HepG2 (cell line): ENCODE data around the gene ALDOA. TPM values are rescaled to one million over a fixed set of nuclear protein-coding genes. Genes with fewer than 3 reads are reported as not detected.

Source experiments
- AGO2 ChIP-seq: fragments of 200-400 bp; formaldehyde crosslinking; optimal IDR thresholded peaks from 2 replicates; pipeline ENCODE3; 2017; ENCODE audit warnings: mild to moderate bottlenecking, low read depth, low read length, moderate library complexity
- ATAD3A ChIP-seq: sonication (generic); formaldehyde crosslinking; IDR thresholded peaks from 2 replicates; pipeline ENCODE4 v1.4.0; 2020; ENCODE audit warnings: missing genetic modification reagents
- CERS6 ChIP-seq: sonication (generic); formaldehyde crosslinking; IDR thresholded peaks from 2 replicates; pipeline ENCODE4 v1.5.0; 2020; ENCODE audit warnings: missing genetic modification reagents
- CSRNP2 ChIP-seq: sonication (generic); formaldehyde crosslinking; conservative IDR thresholded peaks from 2 replicates; pipeline ENCODE4 v1.8.0; 2022; ENCODE audit warnings: low read depth, missing genetic modification reagents
- ETV6 ChIP-seq: sonication (generic); formaldehyde crosslinking; conservative IDR thresholded peaks from 2 replicates; pipeline ENCODE4 v1.4.0; 2020; ENCODE audit warnings: missing genetic modification reagents
- GPN1 ChIP-seq: sonication (generic); formaldehyde crosslinking; IDR thresholded peaks from 2 replicates; pipeline ENCODE4 v1.5.1; 2020; ENCODE audit warnings: missing genetic modification reagents, borderline replicate concordance
- KAT7 ChIP-seq: IDR thresholded peaks from 2 replicates; pipeline ENCODE4 v1.6.1; 2018; ENCODE audit warnings: borderline replicate concordance, missing compliant biosample characterization
- MATR3 ChIP-seq: sonication (generic); formaldehyde crosslinking; IDR thresholded peaks from 2 replicates; pipeline ENCODE4 v1.4.0; 2020; ENCODE audit warnings: missing genetic modification reagents
- MLLT10 ChIP-seq: sonication (generic); formaldehyde crosslinking; IDR thresholded peaks from 2 replicates; pipeline ENCODE4 v1.4.0; 2020; ENCODE audit warnings: missing genetic modification reagents
- NCOA1 ChIP-seq: sonication (generic); formaldehyde crosslinking; IDR thresholded peaks from 2 replicates; pipeline ENCODE4 v1.9.0; 2021; ENCODE audit warnings: missing genetic modification reagents
- NCOA2 ChIP-seq: sonication (generic); formaldehyde crosslinking; IDR thresholded peaks from 2 replicates; pipeline ENCODE4 v1.8.0; 2022; ENCODE audit warnings: inconsistent platforms
- RFXANK ChIP-seq: IDR thresholded peaks from 2 replicates; pipeline ENCODE4 v1.6.1; 2016
- SAFB2 ChIP-seq: sonication (generic); formaldehyde crosslinking; IDR thresholded peaks from 2 replicates; pipeline ENCODE4 v1.5.1; 2020; ENCODE audit warnings: missing genetic modification reagents, low read depth, mild to moderate bottlenecking, borderline replicate concordance
- SCMH1 ChIP-seq: sonication (generic); formaldehyde crosslinking; IDR thresholded peaks from 2 replicates; pipeline ENCODE4 v1.9.0; 2021; ENCODE audit warnings: missing genetic modification reagents, mild to moderate bottlenecking, borderline replicate concordance
- SIN3B ChIP-seq: fragments of 150-350 bp; IDR thresholded peaks from 2 replicates; pipeline ENCODE4 v1.6.1; 2014; ENCODE audit warnings: low read length
- SMAD9 ChIP-seq: sonication (generic); formaldehyde crosslinking; IDR thresholded peaks from 2 replicates; pipeline ENCODE4 v1.5.1; 2020; ENCODE audit warnings: mild to moderate bottlenecking, missing genetic modification reagents
- TAF1 ChIP-seq: sonication (generic); formaldehyde crosslinking; IDR thresholded peaks from 2 replicates; pipeline ENCODE4 v1.4.0; 2020; ENCODE audit warnings: missing genetic modification reagents
- ZKSCAN8 ChIP-seq: IDR thresholded peaks from 2 replicates; pipeline ENCODE4 v1.6.1; 2016; ENCODE audit warnings: borderline replicate concordance, missing genetic modification reagents, missing compliant biosample characterization
- ZNF10 ChIP-seq: sonication (generic); formaldehyde crosslinking; IDR thresholded peaks from 2 replicates; pipeline ENCODE4 v1.4.0; 2020; ENCODE audit warnings: mild to moderate bottlenecking, low read depth, missing genetic modification reagents, borderline replicate concordance
- ZNF124 ChIP-seq: sonication (generic); formaldehyde crosslinking; IDR thresholded peaks from 2 replicates; pipeline ENCODE4 v1.4.0; 2020; ENCODE audit warnings: missing genetic modification reagents
- ZNF20 ChIP-seq: sonication (generic); formaldehyde crosslinking; IDR thresholded peaks from 2 replicates; pipeline ENCODE4 v1.4.0; 2020; ENCODE audit warnings: mild to moderate bottlenecking, moderate library complexity, missing genetic modification reagents
- ZNF230 ChIP-seq: sonication (generic); formaldehyde crosslinking; IDR thresholded peaks from 2 replicates; pipeline ENCODE4 v1.4.0; 2020; ENCODE audit warnings: mild to moderate bottlenecking, missing genetic modification reagents
- ZNF326 ChIP-seq: sonication (generic); formaldehyde crosslinking; IDR thresholded peaks from 2 replicates; pipeline ENCODE4 v1.4.0; 2020; ENCODE audit warnings: missing genetic modification reagents, borderline replicate concordance
- ZNF343 ChIP-seq: sonication (generic); formaldehyde crosslinking; IDR thresholded peaks from 2 replicates; pipeline ENCODE4 v1.4.0; 2020; ENCODE audit warnings: mild to moderate bottlenecking, missing genetic modification reagents
- ZNF710 ChIP-seq: sonication (generic); formaldehyde crosslinking; IDR thresholded peaks from 2 replicates; pipeline ENCODE4 v1.5.0; 2020; ENCODE audit warnings: mild to moderate bottlenecking, missing genetic modification reagents, borderline replicate concordance
- ZSCAN12 ChIP-seq: sonication (generic); formaldehyde crosslinking; IDR thresholded peaks from 2 replicates; pipeline ENCODE4 v1.9.0; 2021; ENCODE audit warnings: mild to moderate bottlenecking, missing genetic modification reagents
- polyA plus RNA-seq, 8 experiments: library from polyadenylated mRNA; depleted of rRNA in 3 of 8; stranded (reverse) in 7 of 8; unstranded in 1 of 8; fragments of >200 nt; fragmentation: Illumina TruSeq in 4 of 8; extraction: Trizol in 4 of 8; gene quantifications; 2 replicates each; pipeline versions ENCODE4 v1.2.1 to v1.2.3, GENCODE V29; 2011 to 2016; ENCODE audit warnings: low read depth in 4 of 8, missing spikeins in 1 of 8, mixed read lengths in 1 of 8; ENCODE audit not compliant: insufficient read depth in 1 of 8
- total RNA-seq, 5 experiments: library from RNA; depleted of rRNA; stranded (reverse); fragments of >200 nt; fragmentation: Illumina TruSeq; extraction: Trizol; gene quantifications; 2 replicates each; pipeline ENCODE4 v1.2.3, GENCODE V29; 2016; ENCODE audit warnings: low read depth in 1 of 5
- TF ChIP-seq, protein P1 (sequence below): fragments of 450-650 bp; IDR thresholded peaks from 2 replicates; pipeline ENCODE4 v1.6.1; 2017

Gene ALDOA
- total and polyA plus RNA-seq, 2 of the 13 experiments (the other 11 are each of a cell fraction or from before 2014, with no cell fraction given), result 925 to 1,884 TPM

DNA sequence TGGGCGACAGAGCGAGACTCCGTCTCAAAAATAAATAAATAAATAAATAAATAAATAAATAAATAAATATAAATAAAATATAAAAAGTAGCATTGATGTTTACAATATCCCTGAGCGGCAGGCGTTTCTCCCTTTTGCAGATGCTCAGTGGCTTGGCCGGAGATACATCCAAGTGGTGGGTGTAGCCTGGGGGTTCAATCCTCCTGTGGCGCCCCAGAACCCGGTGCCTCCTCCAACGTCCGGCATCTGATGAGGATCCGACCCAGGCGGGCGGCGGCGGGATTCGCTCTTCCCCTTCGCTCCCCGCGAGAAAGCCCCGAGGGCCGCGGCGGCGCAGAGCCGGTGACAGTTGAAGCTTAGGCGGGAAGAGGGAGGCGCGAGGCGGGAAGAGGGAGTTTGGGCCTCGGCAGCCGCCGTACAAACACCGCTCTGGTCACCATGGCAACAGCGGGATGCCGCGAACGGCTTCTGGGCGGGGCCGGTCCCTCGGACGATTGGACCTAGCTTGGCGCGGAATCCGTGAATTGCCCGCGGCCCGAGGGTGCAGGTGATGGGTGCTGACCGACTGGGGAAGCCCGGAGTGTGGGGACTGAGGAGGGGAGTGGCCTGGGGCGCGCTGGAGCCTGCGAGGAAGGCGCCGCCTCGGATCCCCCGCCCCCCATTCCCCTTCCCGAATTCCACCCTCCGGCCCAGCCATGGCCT is 12.7 kb upstream of the ALDOA start (continued):
- TF ChIP-seq SAFB2 (CRISPR knock-in tag), result 0 out of 2 replicates have a peak, but pooled peaks have one; percentile 40
- peak; percentile 70; the same call in 1 of the 2 replicates for TF ChIP-seq ZKSCAN8
- TF ChIP-seq RFXANK (CRISPR knock-in tag), result peak; percentile 80; the same call in 1 of the 2 replicates
- TF ChIP-seq SIN3B, result peak; percentile 77
- TF ChIP-seq ZNF124 (CRISPR knock-in tag), result peak; percentile 98
- TF ChIP-seq NCOA1 (CRISPR knock-in tag), result peak; percentile 93
- TF ChIP-seq ZNF710, result peak; percentile 78
- peak; percentile 79; the same call in 1 of the 2 replicates for TF ChIP-seq KAT7 (CRISPR knock-in tag)
- TF ChIP-seq ZNF10 (CRISPR knock-in tag), result no peak
- peak; percentile 94 for TF ChIP-seq ZNF230
- TF ChIP-seq, protein P1, sequence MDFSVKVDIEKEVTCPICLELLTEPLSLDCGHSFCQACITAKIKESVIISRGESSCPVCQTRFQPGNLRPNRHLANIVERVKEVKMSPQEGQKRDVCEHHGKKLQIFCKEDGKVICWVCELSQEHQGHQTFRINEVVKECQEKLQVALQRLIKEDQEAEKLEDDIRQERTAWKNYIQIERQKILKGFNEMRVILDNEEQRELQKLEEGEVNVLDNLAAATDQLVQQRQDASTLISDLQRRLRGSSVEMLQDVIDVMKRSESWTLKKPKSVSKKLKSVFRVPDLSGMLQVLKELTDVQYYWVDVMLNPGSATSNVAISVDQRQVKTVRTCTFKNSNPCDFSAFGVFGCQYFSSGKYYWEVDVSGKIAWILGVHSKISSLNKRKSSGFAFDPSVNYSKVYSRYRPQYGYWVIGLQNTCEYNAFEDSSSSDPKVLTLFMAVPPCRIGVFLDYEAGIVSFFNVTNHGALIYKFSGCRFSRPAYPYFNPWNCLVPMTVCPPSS, result no peak
- no peak for TF ChIP-seq MATR3
- TF ChIP-seq ZNF326 (CRISPR knock-in tag), result no peak
- peak; percentile 92; the same call in 1 of the 2 replicates for TF ChIP-seq SMAD9 (CRISPR knock-in tag)
- peak; percentile 93; the same call in 1 of the 2 replicates for TF ChIP-seq CSRNP2 (CRISPR knock-in tag)
- peak; percentile 69 for TF ChIP-seq NCOA2 (CRISPR knock-in tag)
- no peak for TF ChIP-seq CERS6
- TF ChIP-seq AGO2, result no peak
- TF ChIP-seq MLLT10 (CRISPR knock-in tag), result no peak
- no peak for TF ChIP-seq GPN1
- no peak for TF ChIP-seq ATAD3A
- TF ChIP-seq SCMH1 (CRISPR knock-in tag), result no peak
- peak; percentile 98 for TF ChIP-seq ZNF343 (CRISPR knock-in tag)
- TF ChIP-seq TAF1 (CRISPR knock-in tag), result peak; percentile 55; the same call in 1 of the 2 replicates
- no peak for TF ChIP-seq ZNF20 (CRISPR knock-in tag)
- peak; percentile 86 for TF ChIP-seq ETV6 (CRISPR knock-in tag)
- peak; percentile 85; the same call in 1 of the 2 replicates for TF ChIP-seq ZSCAN12 (CRISPR knock-in tag)
